Measurements from ENCODE around the gene CCDC127. TPM values are rescaled to one million over a fixed set of nuclear protein-coding genes. Genes with fewer than 3 reads are reported as not detected.
A peak's percentile ranks its signal among the peaks of the same experiment; 100 is the strongest.

Gene CCDC127
- total RNA-seq, 2 experiments from 2014 or later: 1.9 to 2.8 TPM

GRCh38 chr5:174291-174600 is 43.7 kb downstream of the CCDC127 start:
- H3K27me3 ChIP-seq (ENCODE audit: control insufficient read depth in 1 of 2, insufficient read depth in 2 of 2, low read length in 2 of 2): no peaks in the 10 kb centered on the region
- H3K4me1 ChIP-seq (ENCODE audit: insufficient read depth, low read length): no peaks in the 10 kb centered on the region
- Mint-ChIP-seq H3K27me3 (no peaks in the 10 kb centered on the region), H3K4me1 (ENCODE audit: low read depth) (no peaks in the 10 kb centered on the region), H3K27ac (no peak overlapping the region), H3K4me3 (no peak overlapping the region), H3K36me3 (ENCODE audit: low read depth) (no peaks in the 10 kb centered on the region), H3K9me3 (no peaks in the 10 kb centered on the region)
- H3K4me3 ChIP-seq (ENCODE audit: low read length): no peak overlapping the region
- TF ChIP-seq CTCF (IDR thresholded peaks at IDR 0.05): no peak
- H3K9me3 ChIP-seq (ENCODE audit: control insufficient read depth in 1 of 2, insufficient read depth in 1 of 2, low read length in 2 of 2): peaks cover 0 to 4% of the 10 kb centered on the region in 2 experiments
- ATAC-seq (ENCODE audit: poor library complexity): no peak
- no peak overlapping the region for H3K27ac ChIP-seq (ENCODE audit: low read depth in 1 of 2, low read length in 2 of 2)
- no peak for DNase-seq
- intact Hi-C loops (cut with DNase I, micrococcal nuclease): no loop called here
- ChIA-PET POLR2A (no interaction called here), CTCF (no interaction called here)
- no peaks in the 10 kb centered on the region for H3K36me3 ChIP-seq (ENCODE audit: insufficient read depth, low read length)

- POLR2A ChIA-PET: no interaction called here
- CTCF ChIA-PET: no interaction called here
- DNase-seq (peak in 1 of 14 experiments; percentile 12), ATAC-seq (ENCODE audit: poor library complexity) (no peak)
- no peaks in the 10 kb centered on the region for H3K36me3 ChIP-seq (ENCODE audit: insufficient read depth, low read length)
- no peak overlapping the region for H3K27ac Mint-ChIP-seq
- H3K4me1 ChIP-seq (ENCODE audit: insufficient read depth, low read length): no peaks in the 10 kb centered on the region
- no peak overlapping the region for H3K4me3 Mint-ChIP-seq
- no peaks in the 10 kb centered on the region for H3K27me3 ChIP-seq (ENCODE audit: control insufficient read depth in 1 of 2, insufficient read depth in 2 of 2, low read length in 2 of 2)
- H3K27me3 Mint-ChIP-seq: no peaks in the 10 kb centered on the region
- H3K27ac ChIP-seq (ENCODE audit: low read depth in 1 of 2, low read length in 2 of 2): no peak overlapping the region
- intact Hi-C loops (cut with DNase I, micrococcal nuclease): no loop called here
- H3K9me3 ChIP-seq (ENCODE audit: control insufficient read depth in 1 of 2, insufficient read depth in 1 of 2, low read length in 2 of 2): peaks cover 0 to 4% of the 10 kb centered on the region in 2 experiments
- H3K4me1 Mint-ChIP-seq (ENCODE audit: low read depth): no peaks in the 10 kb centered on the region
- H3K4me3 ChIP-seq (ENCODE audit: low read length): no peak overlapping the region
- TF ChIP-seq CTCF (IDR thresholded peaks at IDR 0.05): no peak
- no peaks in the 10 kb centered on the region for H3K9me3 Mint-ChIP-seq
- H3K36me3 Mint-ChIP-seq (ENCODE audit: low read depth): no peaks in the 10 kb centered on the region
Observed at GRCh38 chr5:173392-174290, 44.3 kb downstream of the CCDC127 start.

DNA sequence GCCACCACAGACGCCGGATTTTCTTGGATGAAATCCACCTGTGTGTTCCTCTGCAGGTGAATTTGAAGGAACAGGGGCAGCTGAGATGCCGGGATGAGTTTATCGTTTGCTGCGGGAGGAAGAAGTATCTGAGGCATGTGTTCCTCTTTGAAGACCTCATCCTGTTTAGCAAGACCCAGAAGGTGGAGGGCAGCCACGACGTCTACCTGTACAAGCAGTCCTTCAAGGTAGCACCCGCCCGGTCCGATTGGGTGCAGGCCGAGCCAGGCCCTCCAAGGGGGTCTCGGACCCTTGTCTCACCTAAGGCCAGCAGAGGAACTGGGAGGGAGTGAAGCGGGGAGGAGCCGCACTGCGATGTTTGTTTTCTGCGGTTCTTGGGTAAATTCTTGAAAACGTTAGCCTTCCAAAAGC is 45.1 kb downstream of the CCDC127 start:
- H3K27me3 ChIP-seq (ENCODE audit: control insufficient read depth in 1 of 2, insufficient read depth in 2 of 2, low read length in 2 of 2): no peaks in the 10 kb centered on the region
- no peak overlapping the region for H3K4me3 ChIP-seq (ENCODE audit: low read length)
- no peak overlapping the region for H3K27ac ChIP-seq (ENCODE audit: low read depth in 1 of 2, low read length in 2 of 2)
- no peaks in the 10 kb centered on the region for H3K36me3 Mint-ChIP-seq (ENCODE audit: low read depth)
- intact Hi-C loops (cut with DNase I, micrococcal nuclease): no loop called here
- no peaks in the 10 kb centered on the region for H3K4me1 ChIP-seq (ENCODE audit: insufficient read depth, low read length)
- no peaks in the 10 kb centered on the region for H3K4me1 Mint-ChIP-seq (ENCODE audit: low read depth)
- H3K27ac Mint-ChIP-seq: no peak overlapping the region
- CTCF ChIA-PET: no interaction called here
- no peak for TF ChIP-seq CTCF (IDR thresholded peaks at IDR 0.05)
- no peak overlapping the region for H3K4me3 Mint-ChIP-seq
- DNase-seq (peak in 1 of 14 experiments; percentile 19), ATAC-seq (ENCODE audit: poor library complexity) (no peak)
- POLR2A ChIA-PET: no interaction called here
- peaks cover 0 to 4% of the 10 kb centered on the region in 2 experiments for H3K9me3 ChIP-seq (ENCODE audit: control insufficient read depth in 1 of 2, insufficient read depth in 1 of 2, low read length in 2 of 2)
- H3K9me3 Mint-ChIP-seq: no peaks in the 10 kb centered on the region
- no peaks in the 10 kb centered on the region for H3K36me3 ChIP-seq (ENCODE audit: insufficient read depth, low read length)
- H3K27me3 Mint-ChIP-seq: no peaks in the 10 kb centered on the region
